Transverse colon (tissue), 4 donors: ENCODE data around the gene KCNRG. TPM values are rescaled to one million over a fixed set of nuclear protein-coding genes. Genes with fewer than 3 reads are reported as not detected.
A peak's percentile ranks its signal among the peaks of the same experiment; 100 is the strongest.

ENCODE experiments used
- DNase-seq: peaks from one replicate; pipeline ENCODE4 v3.0.0-alpha.2; 2019
- H3K27ac ChIP-seq, 4 donors: fragments of 200-600 bp; sonication (generic); 2 replicates each; pipeline ENCODE4 v1.5.1; 2016 to 2018; ENCODE audit warnings: inconsistent platforms in 4 of 4
- H3K27me3 ChIP-seq: fragments of 200-600 bp; sonication (generic); 2 replicates; pipeline ENCODE4 v1.5.1; 2017; ENCODE audit warnings: inconsistent platforms
- H3K36me3 ChIP-seq, 4 donors: fragments of 200-600 bp; sonication (generic); 2 replicates each; pipeline ENCODE4 v1.5.1; 2017 to 2019; ENCODE audit warnings: inconsistent platforms in 4 of 4
- H3K4me1 ChIP-seq, 4 donors: fragments of 200-600 bp; sonication (generic); 2 replicates each; pipeline ENCODE4 v1.5.1; 2017 to 2020; ENCODE audit warnings: inconsistent platforms in 4 of 4
- H3K4me3 ChIP-seq, 4 donors: fragments of 200-600 bp; sonication (generic); 1 replicate in 1 of 4; 2 replicates in 3 of 4; pipeline versions ENCODE4 v1.5.1 to v1.6.1; 2017 to 2019; ENCODE audit warnings: inconsistent platforms in 4 of 4
- H3K9me3 ChIP-seq, 2 donors: fragments of 200-600 bp; sonication (generic); 2 replicates each; pipeline ENCODE4 v1.5.1; 2017 to 2019; ENCODE audit warnings: inconsistent platforms in 2 of 2
- EP300 ChIP-seq: sonication (generic); formaldehyde crosslinking; IDR thresholded peaks from one replicate; pipeline ENCODE4 v1.6.1; 2017; ENCODE audit warnings: antibody characterized with exemption, low read depth
- POLR2A ChIP-seq: fragments of 450-650 bp; IDR thresholded peaks from one replicate; pipeline ENCODE4 v1.6.1; 2016; ENCODE audit warnings: antibody characterized with exemption, mild to moderate bottlenecking, moderate library complexity
- POLR2AphosphoS5 ChIP-seq, 3 donors: sonication (generic); formaldehyde crosslinking; IDR thresholded peaks; one replicate each; pipeline ENCODE4 v1.6.1; 2016; ENCODE audit warnings: antibody characterized with exemption in 3 of 3
- WGBS, 2 donors: methylation state at CpG; one replicate each; pipeline ENCODE4 v1.1.5; 2018; ENCODE audit warnings: low coverage in 1 of 2; 5-methylcytosine and 5-hydroxymethylcytosine counted together
- in situ Hi-C, 4 donors: fragments of 200-750 bp; cut with MboI; loops; one replicate each; pipeline versions ENCODE4 v1.15.0 to v1.15.1; 2017; ENCODE audit warnings: low sequenced_read_pairs in 3 of 4, low pct_ligation_motif_present in 1 of 4, low pct_unique_long_range_greater_than_20kb in 1 of 4
- intact Hi-C: fragments of 100-400 bp; cut with DNase I; formaldehyde crosslinking; loops from one replicate; pipeline ENCODE4 v1.15.1; 2023; ENCODE audit warnings: low total_unique reads
- total RNA-seq, 4 donors: library from RNA; depleted of rRNA; stranded (reverse); fragments of >200 nt; gene quantifications; one replicate each; pipeline ENCODE4 v1.1.0, GENCODE V29; 2016
- TF ChIP-seq, protein P1 (sequence below), 5 experiments: fragments of 200-600 bp in 3 of 5; fragments of 450-650 bp in 2 of 5; sonication (generic) in 3 of 5; IDR thresholded peaks; 1 replicate in 2 of 5; 2 replicates in 3 of 5; pipeline ENCODE4 v1.5.1; 2016 to 2017; ENCODE audit warnings: antibody characterized with exemption in 5 of 5, inconsistent platforms in 3 of 5, mild to moderate bottlenecking in 2 of 5, moderate library complexity in 1 of 5

The KCNRG gene
- total RNA-seq, 4 donors from 2014 or later: 2.9 to 3.7 TPM; not detected in 2

DNA sequence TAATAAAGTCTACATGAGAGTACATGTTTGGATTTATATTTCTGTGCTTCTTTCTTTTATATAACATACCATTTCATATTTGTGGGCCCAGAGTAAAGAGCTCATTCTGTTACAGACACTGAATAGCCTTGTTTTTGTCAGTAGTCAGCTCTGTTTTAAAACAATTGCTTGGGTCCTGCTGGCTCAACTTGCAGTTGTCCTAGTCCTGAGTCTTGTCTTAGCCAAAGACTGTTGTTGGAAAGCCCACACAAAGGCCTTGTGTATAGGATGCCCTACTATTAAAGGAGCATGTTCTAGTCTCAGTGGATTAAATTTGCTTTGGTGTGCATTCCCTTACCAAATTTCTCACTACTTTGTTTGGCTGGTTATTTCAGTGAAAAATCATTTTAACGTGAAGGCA is 3.8 kb upstream of the KCNRG start:
- WGBS, 2 donors: 90% methylated on average over 1 of the region's 1 CpG; no CpG with 5 or more reads in 1 of the 2 donors
- intact Hi-C loops (no loop called here), in situ Hi-C loops (loop anchor here in 1 of 4 donors (10.0 kb wide), 1 partner anchor 53 kb away; no protein-coding TSS in a partner anchor)
- peaks cover 4 to 35% (median 22%) of the 10 kb centered on the region in 4 donors for H3K4me1 ChIP-seq
- DNase-seq: no peak
- H3K4me3 ChIP-seq: no peak overlapping the region
- TF ChIP-seq, protein P1, sequence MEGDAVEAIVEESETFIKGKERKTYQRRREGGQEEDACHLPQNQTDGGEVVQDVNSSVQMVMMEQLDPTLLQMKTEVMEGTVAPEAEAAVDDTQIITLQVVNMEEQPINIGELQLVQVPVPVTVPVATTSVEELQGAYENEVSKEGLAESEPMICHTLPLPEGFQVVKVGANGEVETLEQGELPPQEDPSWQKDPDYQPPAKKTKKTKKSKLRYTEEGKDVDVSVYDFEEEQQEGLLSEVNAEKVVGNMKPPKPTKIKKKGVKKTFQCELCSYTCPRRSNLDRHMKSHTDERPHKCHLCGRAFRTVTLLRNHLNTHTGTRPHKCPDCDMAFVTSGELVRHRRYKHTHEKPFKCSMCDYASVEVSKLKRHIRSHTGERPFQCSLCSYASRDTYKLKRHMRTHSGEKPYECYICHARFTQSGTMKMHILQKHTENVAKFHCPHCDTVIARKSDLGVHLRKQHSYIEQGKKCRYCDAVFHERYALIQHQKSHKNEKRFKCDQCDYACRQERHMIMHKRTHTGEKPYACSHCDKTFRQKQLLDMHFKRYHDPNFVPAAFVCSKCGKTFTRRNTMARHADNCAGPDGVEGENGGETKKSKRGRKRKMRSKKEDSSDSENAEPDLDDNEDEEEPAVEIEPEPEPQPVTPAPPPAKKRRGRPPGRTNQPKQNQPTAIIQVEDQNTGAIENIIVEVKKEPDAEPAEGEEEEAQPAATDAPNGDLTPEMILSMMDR (IDR thresholded peaks at IDR 0.05): no peak
- TF ChIP-seq EP300 (no peak), POLR2AphosphoS5 (IDR thresholded peaks at IDR 0.05) (no peak), POLR2A (no peak)
- no peaks in the 10 kb centered on the region for H3K27me3 ChIP-seq
- H3K9me3 ChIP-seq: no peaks in the 10 kb centered on the region
- peaks cover 0 to 20% (median 10%) of the 10 kb centered on the region in 4 donors for H3K36me3 ChIP-seq
- H3K27ac ChIP-seq: no peak overlapping the region

DNA sequence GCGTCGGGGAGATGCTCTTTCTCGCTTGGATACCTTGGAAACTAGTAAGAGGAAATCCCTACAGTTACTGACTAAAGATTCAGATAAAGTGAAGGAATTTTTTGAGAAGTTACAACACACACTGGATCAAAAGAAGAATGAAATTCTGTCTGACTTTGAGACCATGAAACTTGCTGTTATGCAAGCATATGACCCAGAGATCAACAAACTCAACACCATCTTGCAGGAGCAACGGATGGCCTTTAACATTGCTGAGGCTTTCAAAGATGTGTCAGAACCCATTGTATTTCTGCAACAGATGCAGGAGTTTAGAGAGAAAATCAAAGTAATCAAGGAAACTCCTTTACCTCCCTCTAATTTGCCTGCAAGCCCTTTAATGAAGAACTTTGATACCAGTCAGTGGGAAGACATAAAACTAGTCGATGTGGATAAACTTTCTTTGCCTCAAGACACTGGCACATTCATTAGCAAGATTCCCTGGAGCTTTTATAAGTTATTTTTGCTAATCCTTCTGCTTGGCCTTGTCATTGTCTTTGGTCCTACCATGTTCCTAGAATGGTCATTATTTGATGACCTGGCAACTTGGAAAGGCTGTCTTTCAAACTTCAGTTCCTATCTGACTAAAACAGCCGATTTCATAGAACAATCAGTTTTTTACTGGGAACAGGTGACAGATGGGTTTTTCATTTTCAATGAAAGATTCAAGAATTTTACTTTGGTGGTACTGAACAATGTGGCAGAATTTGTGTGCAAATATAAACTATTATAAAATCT is 2.7 kb upstream of the KCNRG start:
- Histone ChIP-seq H3K27me3 (no peaks in the 10 kb centered on the region), H3K27ac (no peak overlapping the region), H3K4me3 (no peak overlapping the region), H3K36me3 (peaks cover 0 to 20% (median 10%) of the 10 kb centered on the region in 4 donors), H3K4me1 (peaks cover 4 to 29% (median 13%) of the 10 kb centered on the region in 4 donors), H3K9me3 (no peaks in the 10 kb centered on the region)
- no peak for DNase-seq
- 92 to 93% methylated on average over 5 to 6 of the region's 6 CpGs for WGBS, 2 donors
- in situ Hi-C loops: loop anchor here in 1 of 4 donors (10.0 kb wide), 1 partner anchor 52 kb away; no protein-coding TSS in a partner anchor
- TF ChIP-seq POLR2AphosphoS5 (IDR thresholded peaks at IDR 0.05) (no peak), POLR2A (no peak), EP300 (no peak)
- TF ChIP-seq, protein P1 (IDR thresholded peaks at IDR 0.05): no peak
- intact Hi-C loops: no loop called here

GRCh38 chr13:50014386-50014785 is 858 bp upstream of the KCNRG start:
- in situ Hi-C loops (loop anchor here in 1 of 4 donors (10.0 kb wide), 1 partner anchor 50 kb away; no protein-coding TSS in a partner anchor), intact Hi-C loops (no loop called here)
- Histone ChIP-seq H3K27ac (peak overlapping the region in 2 of 4 donors; percentile 25 to 54), H3K27me3 (no peaks in the 10 kb centered on the region), H3K36me3 (peaks cover 0 to 23% (median 10%) of the 10 kb centered on the region in 4 donors), H3K4me1 (peaks cover 4 to 22% (median 8%) of the 10 kb centered on the region in 4 donors), H3K4me3 (no peak overlapping the region), H3K9me3 (no peaks in the 10 kb centered on the region)
- TF ChIP-seq EP300 (no peak), POLR2AphosphoS5 (IDR thresholded peaks at IDR 0.05) (no peak), POLR2A (no peak)
- TF ChIP-seq, protein P1 (IDR thresholded peaks at IDR 0.05): no peak
- no peak for DNase-seq
- WGBS, 2 donors: 86 to 96% methylated on average over 1 of the region's 1 CpG

GRCh38 chr13:50015750-50016149 is 506 bp downstream of the KCNRG start:
- Histone ChIP-seq H3K4me1 (peaks cover 4 to 22% (median 8%) of the 10 kb centered on the region in 4 donors), H3K27ac (peak overlapping the region in 3 of 4 donors; percentile 30 to 53 (median 31)), H3K9me3 (no peaks in the 10 kb centered on the region), H3K36me3 (peaks cover 0 to 33% (median 13%) of the 10 kb centered on the region in 4 donors), H3K27me3 (no peaks in the 10 kb centered on the region), H3K4me3 (no peak overlapping the region)
- no peak for DNase-seq
- in situ Hi-C loops (loop anchor here in 1 of 4 donors (10.0 kb wide), 1 partner anchor 49 kb away; no protein-coding TSS in a partner anchor), intact Hi-C loops (no loop called here)
- no peak for TF ChIP-seq EP300
- TF ChIP-seq POLR2A: no peak
- TF ChIP-seq, protein P1 (IDR thresholded peaks at IDR 0.05): no peak
- TF ChIP-seq POLR2AphosphoS5 (IDR thresholded peaks at IDR 0.05): no peak
- WGBS, 2 donors: 79% methylated on average over 4 of the region's 4 CpGs; no CpG with 5 or more reads in 1 of the 2 donors
